ENCODE results near the gene NPR1.

The NPR1 gene

DNA sequence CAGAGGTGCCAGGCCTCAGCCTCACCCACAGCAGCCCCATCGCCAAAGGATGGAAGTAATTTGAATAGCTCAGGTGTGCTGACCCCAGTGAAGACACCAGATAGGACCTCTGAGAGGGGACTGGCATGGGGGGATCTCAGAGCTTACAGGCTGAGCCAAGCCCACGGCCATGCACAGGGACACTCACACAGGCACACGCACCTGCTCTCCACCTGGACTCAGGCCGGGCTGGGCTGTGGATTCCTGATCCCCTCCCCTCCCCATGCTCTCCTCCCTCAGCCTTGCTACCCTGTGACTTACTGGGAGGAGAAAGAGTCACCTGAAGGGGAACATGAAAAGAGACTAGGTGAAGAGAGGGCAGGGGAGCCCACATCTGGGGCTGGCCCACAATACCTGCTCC lies 15.0 kb downstream of the NPR1 start:
- DNase-seq, result no peak
- Mint-ChIP-seq H3K27ac (no peak overlapping the region), H3K36me3 (ENCODE audit: low read depth) (no peaks in the 10 kb centered on the region), H3K4me1 (peaks cover 52% of the 10 kb centered on the region), H3K9me3 (no peaks in the 10 kb centered on the region), H3K27me3 (ENCODE audit: low read depth, poor library complexity) (peaks cover 6% of the 10 kb centered on the region), H3K4me3 (no peak overlapping the region)
- TF ChIP-seq, protein P1, sequence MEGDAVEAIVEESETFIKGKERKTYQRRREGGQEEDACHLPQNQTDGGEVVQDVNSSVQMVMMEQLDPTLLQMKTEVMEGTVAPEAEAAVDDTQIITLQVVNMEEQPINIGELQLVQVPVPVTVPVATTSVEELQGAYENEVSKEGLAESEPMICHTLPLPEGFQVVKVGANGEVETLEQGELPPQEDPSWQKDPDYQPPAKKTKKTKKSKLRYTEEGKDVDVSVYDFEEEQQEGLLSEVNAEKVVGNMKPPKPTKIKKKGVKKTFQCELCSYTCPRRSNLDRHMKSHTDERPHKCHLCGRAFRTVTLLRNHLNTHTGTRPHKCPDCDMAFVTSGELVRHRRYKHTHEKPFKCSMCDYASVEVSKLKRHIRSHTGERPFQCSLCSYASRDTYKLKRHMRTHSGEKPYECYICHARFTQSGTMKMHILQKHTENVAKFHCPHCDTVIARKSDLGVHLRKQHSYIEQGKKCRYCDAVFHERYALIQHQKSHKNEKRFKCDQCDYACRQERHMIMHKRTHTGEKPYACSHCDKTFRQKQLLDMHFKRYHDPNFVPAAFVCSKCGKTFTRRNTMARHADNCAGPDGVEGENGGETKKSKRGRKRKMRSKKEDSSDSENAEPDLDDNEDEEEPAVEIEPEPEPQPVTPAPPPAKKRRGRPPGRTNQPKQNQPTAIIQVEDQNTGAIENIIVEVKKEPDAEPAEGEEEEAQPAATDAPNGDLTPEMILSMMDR (IDR thresholded peaks at IDR 0.05), result no peak

DNA sequence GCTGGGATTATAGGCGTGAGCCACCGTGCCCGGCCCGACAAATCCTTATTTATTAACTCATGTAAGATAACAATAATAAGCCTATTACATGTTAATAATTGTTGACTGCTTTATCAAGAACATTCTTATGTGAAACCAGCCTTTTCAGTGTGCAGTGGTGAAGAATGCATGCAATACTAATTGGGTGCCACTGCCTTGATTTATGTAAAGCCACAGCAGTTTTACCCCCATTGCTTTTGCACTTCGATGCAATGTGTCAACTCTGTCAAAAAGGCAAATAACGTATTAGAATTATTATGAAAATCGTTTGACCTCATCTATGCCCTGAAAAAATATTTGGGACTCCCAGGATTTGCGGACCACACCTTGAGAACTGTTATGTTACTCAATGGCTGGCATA lies 18.3 kb downstream of the NPR1 start:
- H3K27ac Mint-ChIP-seq, result peak overlapping the region; percentile 96
- TF ChIP-seq, protein P1 (IDR thresholded peaks at IDR 0.05), result no peak
- H3K4me3 Mint-ChIP-seq, result no peak overlapping the region
- DNase-seq, result no peak
- peaks cover 36% of the 10 kb centered on the region for H3K4me1 Mint-ChIP-seq
- no peaks in the 10 kb centered on the region for H3K36me3 Mint-ChIP-seq (ENCODE audit: low read depth)
- H3K9me3 Mint-ChIP-seq, result no peaks in the 10 kb centered on the region
- peaks cover 6% of the 10 kb centered on the region for H3K27me3 Mint-ChIP-seq (ENCODE audit: low read depth, poor library complexity)

DNA sequence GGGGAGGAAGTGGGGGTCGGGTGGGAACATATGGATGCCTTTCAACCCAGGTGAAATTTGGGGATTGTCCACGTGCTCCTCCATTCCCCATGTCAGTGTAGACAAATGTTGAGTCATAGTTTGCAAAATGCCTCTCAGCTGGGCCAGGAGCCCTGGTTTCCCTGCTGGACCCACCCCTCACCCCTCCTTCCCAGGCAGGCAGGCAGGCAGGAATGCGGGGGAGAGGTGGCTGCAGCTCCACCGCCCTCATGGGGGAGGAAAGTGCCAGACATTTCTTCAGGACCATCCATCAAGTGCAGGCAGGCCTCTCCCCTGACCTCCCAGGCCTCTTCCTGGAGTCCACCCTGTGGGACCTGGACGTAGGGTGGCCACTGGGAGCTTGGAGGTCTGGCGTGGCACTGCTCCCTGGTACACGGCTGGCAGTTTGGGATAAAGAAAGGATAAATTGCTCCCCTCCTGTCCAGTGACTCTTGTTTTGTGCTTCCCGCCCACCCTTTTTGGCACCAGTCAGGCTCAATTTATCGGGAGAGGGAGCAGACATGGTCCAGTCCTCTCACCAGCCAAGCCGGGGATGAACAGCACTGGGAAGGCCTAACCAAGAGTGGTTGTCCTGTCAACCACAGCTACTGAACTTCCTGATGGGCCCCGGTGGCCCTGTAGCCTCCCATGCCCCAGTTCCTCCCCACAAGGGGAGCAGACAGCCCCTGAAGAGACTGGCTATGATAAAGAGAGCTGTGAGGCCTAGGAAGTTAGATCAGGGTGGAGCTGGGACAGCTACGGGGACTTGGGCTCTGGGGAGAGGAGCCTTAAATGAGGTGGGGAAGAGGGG lies 18.9 kb downstream of the NPR1 start:
- TF ChIP-seq, protein P1 (IDR thresholded peaks at IDR 0.05), result no peak
- H3K4me1 Mint-ChIP-seq, result peaks cover 32% of the 10 kb centered on the region
- peak overlapping the region; percentile 96 for H3K27ac Mint-ChIP-seq
- peak overlapping the region; percentile 54 for H3K4me3 Mint-ChIP-seq
- no peaks in the 10 kb centered on the region for H3K36me3 Mint-ChIP-seq (ENCODE audit: low read depth)
- no peaks in the 10 kb centered on the region for H3K9me3 Mint-ChIP-seq
- peaks cover 9% of the 10 kb centered on the region for H3K27me3 Mint-ChIP-seq (ENCODE audit: low read depth, poor library complexity)
- DNase-seq, result peak; percentile 80

DNA sequence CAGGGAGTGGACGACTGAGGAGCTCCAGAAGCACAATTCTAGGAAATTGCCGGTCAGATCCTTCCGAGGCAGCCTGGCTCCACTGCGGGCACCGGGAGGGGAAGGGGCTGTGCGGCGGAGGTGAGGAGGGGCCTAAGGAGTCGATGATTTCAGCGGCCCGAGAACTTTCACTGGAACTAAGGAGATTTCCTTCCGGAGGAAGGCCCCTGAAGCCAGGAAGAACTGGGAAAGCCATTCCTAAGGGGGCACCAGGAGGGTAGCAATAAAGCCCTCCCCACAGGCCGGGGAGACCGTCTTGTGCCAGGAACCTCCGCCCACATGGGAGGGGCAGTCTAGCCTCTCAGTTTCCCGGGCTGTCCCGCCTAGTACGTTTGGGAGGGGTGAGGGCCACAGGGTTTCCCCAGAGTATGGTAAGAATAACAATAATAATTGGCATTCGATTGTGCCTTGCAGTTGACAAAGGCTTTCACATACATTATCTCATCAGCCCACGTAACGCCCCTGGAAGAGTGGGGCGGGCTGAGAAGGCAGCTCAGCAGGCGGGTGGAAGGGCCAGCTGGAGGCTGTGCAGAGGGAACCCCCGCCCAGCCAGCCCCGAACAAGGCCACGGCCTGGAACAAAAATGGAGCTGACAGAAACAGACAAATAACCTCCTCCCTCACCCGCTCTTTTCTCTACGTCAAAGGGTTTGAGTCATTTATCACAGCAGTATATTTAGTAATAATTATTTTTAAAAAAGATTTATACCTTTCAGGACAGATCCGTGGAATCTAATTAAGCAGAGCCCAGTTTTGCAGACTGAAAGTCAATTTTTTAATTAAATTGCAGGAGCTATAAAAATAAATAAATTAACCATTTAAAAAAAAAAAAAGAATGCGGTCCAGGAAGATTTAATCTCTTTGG lies 19.8 kb downstream of the NPR1 start:
- Mint-ChIP-seq H3K4me3 (peak overlapping the region; percentile 54), H3K36me3 (ENCODE audit: low read depth) (no peaks in the 10 kb centered on the region), H3K9me3 (no peaks in the 10 kb centered on the region), H3K27ac (peak overlapping the region; percentile 96), H3K27me3 (ENCODE audit: low read depth, poor library complexity) (peaks cover 8% of the 10 kb centered on the region), H3K4me1 (peaks cover 32% of the 10 kb centered on the region)
- DNase-seq, result peak; percentile 28
- TF ChIP-seq, protein P1 (IDR thresholded peaks at IDR 0.05), result no peak

DNA sequence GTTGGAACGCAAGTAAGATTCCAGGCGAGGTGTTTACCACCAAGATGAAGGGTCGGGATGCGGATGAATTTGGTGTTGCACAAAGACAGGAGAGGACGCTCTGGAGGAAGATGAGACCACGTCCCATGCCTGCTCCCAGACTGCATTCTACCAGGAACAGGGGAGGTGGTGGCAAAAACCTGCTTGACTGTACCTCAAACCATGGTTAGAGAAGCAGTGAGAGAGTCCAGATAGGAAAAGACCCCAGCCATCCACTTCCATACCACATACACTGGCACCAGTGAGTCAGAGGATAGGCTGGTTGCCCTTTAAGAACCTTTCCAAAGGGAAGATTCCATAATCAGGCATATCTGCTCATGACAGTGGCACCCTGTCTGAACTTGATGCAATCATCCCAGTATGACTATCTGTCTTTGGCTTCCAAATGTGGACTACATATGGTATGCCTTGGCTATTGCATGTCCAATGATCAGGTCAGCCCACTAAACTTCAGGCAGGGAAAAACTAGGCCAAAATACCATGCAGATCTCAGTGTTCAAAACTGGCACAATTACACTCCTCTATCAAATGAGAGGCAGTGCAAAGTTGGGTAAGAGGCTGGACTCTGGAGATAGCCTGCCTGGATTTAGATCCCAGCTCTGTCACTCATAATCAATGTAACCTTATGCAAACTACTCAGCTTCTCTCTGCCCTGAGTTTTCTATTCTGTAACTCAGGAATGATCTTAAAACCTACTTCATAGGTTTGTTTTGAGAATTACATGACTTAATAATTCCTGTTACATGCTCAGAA lies 20.6 kb downstream of the NPR1 start:
- DNase-seq, result no peak
- Mint-ChIP-seq H3K36me3 (ENCODE audit: low read depth) (no peaks in the 10 kb centered on the region), H3K4me3 (no peak overlapping the region), H3K27ac (peak overlapping the region; percentile 77), H3K4me1 (peaks cover 28% of the 10 kb centered on the region), H3K9me3 (no peaks in the 10 kb centered on the region), H3K27me3 (ENCODE audit: low read depth, poor library complexity) (peaks cover 3% of the 10 kb centered on the region)
- TF ChIP-seq, protein P1 (IDR thresholded peaks at IDR 0.05), result no peak

Measured in nephron progenitor cell (in vitro differentiated cells).